Keratinocyte (primary cell): ENCODE measurements around the gene SULT4A1. TPM values are rescaled to one million over a fixed set of nuclear protein-coding genes. Genes with fewer than 3 reads are reported as not detected.

Experiments used
- DNase-seq: peaks from one replicate; pipeline ENCODE4 v3.0.0-alpha.2; 2011; ENCODE audit warnings: low read depth, missing footprints, low spot score
- FAIRE-seq: peaks from 2 replicates; lab custom pipeline; 2011; peaks lifted over from hg19 to GRCh38; lab: Jason Lieb, UNC
- H2AFZ ChIP-seq: 2 replicates; pipeline ENCODE4 v1.6.0; 2012; ENCODE audit warnings: low read length, control low read depth, inconsistent platforms; ENCODE audit not compliant: control insufficient read depth
- H3K27ac ChIP-seq: 2 replicates; pipeline ENCODE4 v1.5.1; 2011; ENCODE audit warnings: low read length; ENCODE audit not compliant: control insufficient read depth, insufficient read depth
- H3K27me3 ChIP-seq: 3 replicates; pipeline ENCODE4 v1.6.0; 2011; ENCODE audit warnings: low read length; ENCODE audit not compliant: control insufficient read depth, insufficient read depth; ENCODE audit errors: extremely low read depth
- H3K36me3 ChIP-seq, 2 experiments: 2 replicates in 1 of 2; 3 replicates in 1 of 2; pipeline ENCODE4 v1.5.1; 2011; ENCODE audit warnings: low read length in 2 of 2, mild to moderate bottlenecking in 1 of 2; ENCODE audit not compliant: control insufficient read depth in 2 of 2, insufficient read depth in 2 of 2; ENCODE audit errors: extremely low read depth in 1 of 2
- H3K4me1 ChIP-seq: 3 replicates; pipeline ENCODE4 v1.5.1; 2011; ENCODE audit warnings: low read length; ENCODE audit not compliant: control insufficient read depth, insufficient read depth; ENCODE audit errors: extremely low read depth
- H3K4me2 ChIP-seq: 3 replicates; pipeline ENCODE4 v1.6.0; 2011; ENCODE audit warnings: low read depth, low read length; ENCODE audit not compliant: control insufficient read depth, insufficient read depth; ENCODE audit errors: extremely low read depth
- H3K4me3 ChIP-seq, 3 experiments: fragments of 200-600 bp in 1 of 3; sonication (generic) in 1 of 3; 2 replicates in 2 of 3; 3 replicates in 1 of 3; pipeline ENCODE4 v1.5.1; 2011 to 2016; ENCODE audit warnings: low read length in 3 of 3, mild to moderate bottlenecking in 3 of 3, control low read depth in 2 of 3, inconsistent platforms in 1 of 3, low read depth in 1 of 3, mixed read lengths in 1 of 3, mixed run types in 1 of 3, moderate library complexity in 1 of 3; ENCODE audit not compliant: control insufficient read depth in 2 of 3, insufficient read depth in 2 of 3; ENCODE audit errors: extremely low read depth in 1 of 3
- H3K79me2 ChIP-seq: 2 replicates; pipeline ENCODE4 v1.6.0; 2012; ENCODE audit warnings: low read length; ENCODE audit not compliant: control insufficient read depth, insufficient read depth
- H3K9ac ChIP-seq: 3 replicates; pipeline ENCODE4 v1.6.0; 2011; ENCODE audit warnings: low read length; ENCODE audit not compliant: control insufficient read depth, insufficient read depth; ENCODE audit errors: extremely low read depth
- H3K9me1 ChIP-seq: 3 replicates; pipeline ENCODE4 v1.6.0; 2011; ENCODE audit warnings: low read length; ENCODE audit not compliant: control insufficient read depth, insufficient read depth; ENCODE audit errors: extremely low read depth
- H3K9me3 ChIP-seq: 2 replicates; pipeline ENCODE4 v1.5.1; 2012; ENCODE audit warnings: low read depth, low read length; ENCODE audit not compliant: control insufficient read depth
- H4K20me1 ChIP-seq: 3 replicates; pipeline ENCODE4 v1.6.0; 2011; ENCODE audit warnings: low read length; ENCODE audit not compliant: control insufficient read depth, insufficient read depth; ENCODE audit errors: extremely low read depth
- CTCF ChIP-seq, 3 experiments: IDR thresholded peaks in 1 of 3; conservative IDR thresholded peaks in 1 of 3; optimal IDR thresholded peaks in 1 of 3; 2 replicates in 2 of 3; 3 replicates in 1 of 3; pipeline versions ENCODE3 to v1.5.1; 2011; ENCODE audit warnings: low read length in 3 of 3, mild to moderate bottlenecking in 3 of 3, moderate library complexity in 2 of 3, control low read depth in 1 of 3, inconsistent platforms in 1 of 3; ENCODE audit not compliant: insufficient read depth in 2 of 3; ENCODE audit errors: extremely low read depth in 1 of 3
- EZH2 ChIP-seq: IDR thresholded peaks from one replicate; pipeline ENCODE4 v1.6.1; 2012; ENCODE audit warnings: inconsistent platforms, mild to moderate bottlenecking, low read length, moderate library complexity
- dilution Hi-C: fragments of 300-500 bp; cut with MboI; formaldehyde crosslinking; loops from one replicate; pipeline ENCODE4 v1.7.0; 2020; ENCODE audit warnings: low sequenced_read_pairs; ENCODE audit not compliant: extremely low pct_ligation_motif_present
- polyA plus RNA-seq, 5 experiments: library from polyadenylated mRNA; depleted of rRNA in 3 of 5; stranded (reverse) in 3 of 5; stranded (forward) in 1 of 5; unstranded in 1 of 5; fragments of >200 nt; gene quantifications; 1 replicate in 1 of 5; 2 replicates in 3 of 5; 3 replicates in 1 of 5; pipeline versions ENCODE4 v1.2.1 to v1.2.3, GENCODE V29; 2011 to 2012; ENCODE audit warnings: missing spikeins in 2 of 5, low read depth in 1 of 5, low replicate concordance in 1 of 5

SULT4A1 gene
- polyA plus RNA-seq, 1 donor (not counting 4 experiments of a cell fraction or from before 2014, with no cell fraction given) = 0.26 TPM

GRCh38 chr22:43897751-43898261 is 35.5 kb upstream of the SULT4A1 start:
- H3K9ac ChIP-seq = no peak overlapping the region
- H3K4me3 ChIP-seq = no peak overlapping the region
- TF ChIP-seq CTCF (optimal IDR thresholded peaks at IDR 0.05 in 1 of 3, IDR thresholded peaks at IDR 0.05 in 1 of 3, conservative IDR thresholded peaks at IDR 0.05 in 1 of 3; ENCODE audit: extremely low read depth in 1 of 3, insufficient read depth in 2 of 3, low read length in 3 of 3) (no peak), EZH2 (no peak)
- no peaks in the 10 kb centered on the region for H3K36me3 ChIP-seq
- H3K9me1 ChIP-seq = no peaks in the 10 kb centered on the region
- dilution Hi-C loops = no loop called here
- peaks cover 19% of the 10 kb centered on the region for H3K27me3 ChIP-seq
- H3K4me2 ChIP-seq = no peak overlapping the region
- no peak overlapping the region for H2AFZ ChIP-seq
- no peaks in the 10 kb centered on the region for H4K20me1 ChIP-seq
- H3K27ac ChIP-seq = no peak overlapping the region
- no peaks in the 10 kb centered on the region for H3K79me2 ChIP-seq
- H3K4me1 ChIP-seq = peaks cover 6% of the 10 kb centered on the region
- DNase-seq (no peak), FAIRE-seq (peak; percentile 74)
- H3K9me3 ChIP-seq = no peaks in the 10 kb centered on the region

- FAIRE-seq = no peak
- H3K27ac ChIP-seq = no peak overlapping the region
- peaks cover 8% of the 10 kb centered on the region for H3K4me1 ChIP-seq
- no peak overlapping the region for H2AFZ ChIP-seq
- no peak overlapping the region for H3K9ac ChIP-seq
- H3K9me3 ChIP-seq = no peaks in the 10 kb centered on the region
- no peak for TF ChIP-seq EZH2
- peak in 1 of 3 experiments; percentile 14 for TF ChIP-seq CTCF (optimal IDR thresholded peaks at IDR 0.05 in 1 of 3, IDR thresholded peaks at IDR 0.05 in 1 of 3, conservative IDR thresholded peaks at IDR 0.05 in 1 of 3; ENCODE audit: extremely low read depth in 1 of 3, insufficient read depth in 2 of 3, low read length in 3 of 3)
- DNase-seq = no peak
- dilution Hi-C loops = no loop called here
- no peaks in the 10 kb centered on the region for H3K36me3 ChIP-seq
- no peak overlapping the region for H3K4me2 ChIP-seq
- peaks cover 35% of the 10 kb centered on the region for H3K27me3 ChIP-seq
- H3K79me2 ChIP-seq = no peaks in the 10 kb centered on the region
- H3K9me1 ChIP-seq = no peaks in the 10 kb centered on the region
- H3K4me3 ChIP-seq = no peak overlapping the region
- no peaks in the 10 kb centered on the region for H4K20me1 ChIP-seq
These were observed 33.8 kb upstream of the SULT4A1 start for GRCh38 chr22:43895986-43896645.
